ENCODE results near the gene ARHGEF7.

The ARHGEF7 gene

GRCh38 chr13:111267784-111268183 lies 152.7 kb downstream of the ARHGEF7 start:
- Histone ChIP-seq H3K4me2 (no peak overlapping the region), H3K27me3 (no peaks in the 10 kb centered on the region), H3K9ac (no peak overlapping the region), H3K27ac (no peak overlapping the region), H3K4me1 (no peaks in the 10 kb centered on the region), H4K20me1 (peaks cover 35 to 91% (median 61%) of the 10 kb centered on the region in 11 experiments; a peak in 20 of 22 replicates), H3K4me3 (no peak overlapping the region), H3K36me3 (peaks cover 68 to 100% (median 100%) of the 10 kb centered on the region in 11 experiments), H3K9me3 (replicated peaks in 1 of 11) (no peaks in the 10 kb centered on the region)
- TF ChIP-seq Cebpa-rat (IDR thresholded peaks at IDR 0.05), result no peak

DNA sequence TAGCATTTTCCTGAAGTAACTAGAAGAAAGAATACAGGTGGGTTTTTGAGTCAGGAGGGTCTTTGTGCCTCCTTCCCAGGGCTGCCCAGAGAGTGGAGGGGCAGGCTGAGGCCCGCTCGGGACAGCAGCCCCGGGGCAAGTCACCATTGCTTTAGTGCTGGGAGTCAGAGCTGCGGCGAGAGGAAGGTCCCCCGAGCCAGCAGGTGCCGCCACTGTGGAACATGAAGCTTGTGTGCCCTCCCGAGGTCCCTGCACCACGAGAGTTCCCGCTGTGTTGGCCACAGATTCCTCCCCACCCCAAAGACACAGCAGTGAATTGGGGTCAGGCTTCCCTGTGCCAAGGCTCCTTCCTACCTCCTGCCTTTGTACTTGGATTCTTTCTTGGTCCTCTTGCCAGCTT lies 154.4 kb downstream of the ARHGEF7 start:
- Histone ChIP-seq H3K4me2 (no peak overlapping the region), H3K9ac (no peak overlapping the region), H3K27me3 (no peaks in the 10 kb centered on the region), H3K9me3 (replicated peaks in 1 of 11) (no peaks in the 10 kb centered on the region), H3K4me1 (no peaks in the 10 kb centered on the region), H3K27ac (no peak overlapping the region), H3K4me3 (no peak overlapping the region), H3K36me3 (peaks cover 72 to 100% (median 100%) of the 10 kb centered on the region in 11 experiments), H4K20me1 (peaks cover 28 to 90% (median 56%) of the 10 kb centered on the region in 11 experiments; a peak in 20 of 22 replicates)
- TF ChIP-seq Cebpa-rat (IDR thresholded peaks at IDR 0.05), result no peak

- H3K4me1 ChIP-seq, result no peaks in the 10 kb centered on the region
- no peaks in the 10 kb centered on the region for H3K9me3 ChIP-seq (replicated peaks in 1 of 11)
- no peak overlapping the region for H3K4me3 ChIP-seq
- no peak overlapping the region for H3K9ac ChIP-seq
- H3K27me3 ChIP-seq, result no peaks in the 10 kb centered on the region
- H3K4me2 ChIP-seq, result no peak overlapping the region
- TF ChIP-seq Cebpa-rat (IDR thresholded peaks at IDR 0.05), result no peak
- peaks cover 77 to 100% (median 100%) of the 10 kb centered on the region in 11 experiments for H3K36me3 ChIP-seq
- no peak overlapping the region for H3K27ac ChIP-seq
- peaks cover 25 to 84% (median 54%) of the 10 kb centered on the region in 11 experiments; a peak in 20 of 22 replicates for H4K20me1 ChIP-seq
Observed at GRCh38 chr13:111270126-111270525, 155.0 kb downstream of the ARHGEF7 start.

GRCh38 chr13:111270765-111271698 lies 155.9 kb downstream of the ARHGEF7 start:
- no peak overlapping the region for H3K4me2 ChIP-seq
- peaks cover 16 to 75% (median 45%) of the 10 kb centered on the region in 11 experiments; a peak in 20 of 22 replicates for H4K20me1 ChIP-seq
- no peak overlapping the region for H3K27ac ChIP-seq
- H3K9me3 ChIP-seq (replicated peaks in 1 of 11), result no peaks in the 10 kb centered on the region
- H3K36me3 ChIP-seq, result peaks cover 86 to 100% (median 100%) of the 10 kb centered on the region in 11 experiments
- no peaks in the 10 kb centered on the region for H3K4me1 ChIP-seq
- no peak overlapping the region for H3K9ac ChIP-seq
- TF ChIP-seq Cebpa-rat (IDR thresholded peaks at IDR 0.05), result no peak
- no peak overlapping the region for H3K4me3 ChIP-seq
- no peaks in the 10 kb centered on the region for H3K27me3 ChIP-seq

GRCh38 chr13:111272117-111272516 lies 157.0 kb downstream of the ARHGEF7 start:
- TF ChIP-seq Cebpa-rat (IDR thresholded peaks at IDR 0.05), result no peak
- no peak overlapping the region for H3K27ac ChIP-seq
- H3K36me3 ChIP-seq, result peaks cover 91 to 100% (median 100%) of the 10 kb centered on the region in 11 experiments
- H3K4me1 ChIP-seq, result no peaks in the 10 kb centered on the region
- H3K4me2 ChIP-seq, result no peak overlapping the region
- peaks cover 7 to 64% (median 35%) of the 10 kb centered on the region in 11 experiments; a peak in 18 of 22 replicates for H4K20me1 ChIP-seq
- no peaks in the 10 kb centered on the region for H3K27me3 ChIP-seq
- no peak overlapping the region for H3K4me3 ChIP-seq
- no peaks in the 10 kb centered on the region for H3K9me3 ChIP-seq (replicated peaks in 1 of 11)
- no peak overlapping the region for H3K9ac ChIP-seq

DNA sequence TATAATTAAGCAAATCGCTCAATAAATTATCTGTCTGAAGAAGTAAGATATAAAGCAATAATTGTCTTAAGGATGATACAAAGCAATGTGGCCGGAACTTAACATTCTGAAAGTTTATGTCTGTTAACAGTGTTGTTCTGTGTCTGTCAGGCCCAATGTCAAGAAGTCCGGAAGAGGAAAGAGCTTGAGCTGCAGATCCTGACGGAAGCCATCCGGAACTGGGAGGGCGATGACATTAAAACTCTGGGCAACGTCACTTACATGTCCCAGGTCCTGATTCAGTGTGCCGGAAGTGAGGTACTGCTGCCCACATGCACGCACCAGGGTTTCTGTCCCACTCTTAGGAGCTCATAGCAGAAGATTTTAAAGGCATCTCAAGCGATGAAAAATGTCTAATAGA lies 160.3 kb downstream of the ARHGEF7 start:
- Histone ChIP-seq H4K20me1 (peaks cover 0 to 58% (median 31%) of the 10 kb centered on the region in 11 experiments; a peak in 14 of 22 replicates), H3K9me3 (replicated peaks in 1 of 11) (no peaks in the 10 kb centered on the region), H3K27ac (no peak overlapping the region), H3K27me3 (no peaks in the 10 kb centered on the region), H3K4me3 (no peak overlapping the region), H3K9ac (no peak overlapping the region), H3K4me2 (no peak overlapping the region), H3K4me1 (peaks cover 0 to 1% (median 0%) of the 10 kb centered on the region in 10 experiments; a peak in 2 of 20 replicates), H3K36me3 (peaks cover 87 to 100% (median 99%) of the 10 kb centered on the region in 11 experiments)
- no peak for TF ChIP-seq Cebpa-rat (IDR thresholded peaks at IDR 0.05)

DNA sequence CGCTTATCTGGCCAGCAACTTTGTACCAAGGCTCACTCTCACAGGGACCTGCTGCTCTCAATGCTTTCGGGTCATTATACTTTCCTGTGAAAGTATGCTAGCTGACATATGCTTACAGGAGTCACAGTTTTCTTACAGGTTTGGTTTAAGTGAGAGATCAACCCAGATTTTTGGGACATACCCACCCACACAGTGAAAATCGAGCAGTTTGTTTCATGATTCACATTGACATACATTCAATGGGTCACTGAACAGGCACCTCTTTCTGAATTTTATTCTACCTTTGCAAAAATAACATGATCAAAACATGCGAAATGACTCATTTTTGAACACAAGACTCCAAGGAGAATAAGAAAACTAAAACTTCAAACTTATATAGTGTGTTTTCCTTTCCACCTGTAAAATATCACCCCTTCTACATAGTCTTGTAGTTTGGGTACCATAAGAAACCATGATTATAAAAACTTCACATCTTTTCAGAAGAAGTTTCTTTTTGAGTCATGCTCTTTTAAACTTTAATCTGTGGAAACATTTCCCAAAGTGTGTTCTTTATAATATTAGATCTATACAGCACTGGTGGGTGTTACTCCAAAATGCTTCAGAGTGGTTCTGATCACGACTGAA lies 161.0 kb downstream of the ARHGEF7 start:
- no peak for TF ChIP-seq Cebpa-rat (IDR thresholded peaks at IDR 0.05)
- Histone ChIP-seq H3K4me2 (no peak overlapping the region), H3K36me3 (peaks cover 89 to 100% (median 98%) of the 10 kb centered on the region in 11 experiments), H3K4me3 (no peak overlapping the region), H3K27ac (no peak overlapping the region), H3K4me1 (peaks cover under 1 to 8% (median 5%) of the 10 kb centered on the region in 10 experiments; a peak in 17 of 20 replicates), H3K27me3 (no peaks in the 10 kb centered on the region), H3K9me3 (replicated peaks in 1 of 11) (no peaks in the 10 kb centered on the region), H4K20me1 (peaks cover 0 to 57% (median 25%) of the 10 kb centered on the region in 11 experiments; a peak in 14 of 22 replicates), H3K9ac (no peak overlapping the region)

GRCh38 chr13:111278258-111278657 lies 163.1 kb downstream of the ARHGEF7 start:
- Histone ChIP-seq H3K4me2 (no peak overlapping the region), H3K36me3 (peaks cover 77 to 100% (median 90%) of the 10 kb centered on the region in 11 experiments)
- TF ChIP-seq Cebpa-rat (IDR thresholded peaks at IDR 0.05), result no peak

More at GRCh38 chr13:111278258-111278657, 163.1 kb downstream of the ARHGEF7 start:
- Histone ChIP-seq H3K27ac (no peak overlapping the region), H3K4me3 (no peak overlapping the region), H4K20me1 (peaks cover 0 to 65% (median 24%) of the 10 kb centered on the region in 11 experiments; a peak in 11 of 22 replicates), H3K4me1 (peaks cover 15 to 29% (median 22%) of the 10 kb centered on the region in 10 experiments), H3K27me3 (no peaks in the 10 kb centered on the region), H3K9ac (no peak overlapping the region), H3K9me3 (replicated peaks in 1 of 11) (no peaks in the 10 kb centered on the region)

Data from BLaER1 treated with 17β-estradiol and CSF1 and Interleukin-3, amounts not matched to agents 10 nM and 100 nM (cell line).